Natural killer cell (primary cell): ENCODE results near the gene POLD1. TPM values are rescaled to one million over a fixed set of nuclear protein-coding genes. Genes with fewer than 3 reads are reported as not detected.

Experiments
- ATAC-seq, 3 donors: fragments of 150-1000 bp in 2 of 3; fragments of 200-7000 bp in 1 of 3; cut with Tn5 transposase; 1 replicate in 1 of 3; 2 replicates in 2 of 3; pipeline ENCODE4 v1.10.0; 2021; ENCODE audit warnings: mild to moderate bottlenecking in 2 of 3, moderate library complexity in 2 of 3
- DNase-seq, 2 donors: peaks; one replicate each; pipeline versions ENCODE4 v3.0.0 to v3.0.0-alpha.2; 2013 to 2021; ENCODE audit warnings: mixed read lengths in 1 of 2
- H3K27ac ChIP-seq: one replicate; pipeline ENCODE4 v1.5.1; 2013; ENCODE audit warnings: mild to moderate bottlenecking, low read length
- H3K27me3 ChIP-seq: one replicate; pipeline ENCODE4 v1.6.1; 2013; ENCODE audit warnings: low read length; ENCODE audit not compliant: control insufficient read depth, insufficient read depth
- H3K36me3 ChIP-seq: one replicate; pipeline ENCODE4 v1.6.1; 2013; ENCODE audit warnings: low read length; ENCODE audit not compliant: control insufficient read depth, insufficient read depth
- H3K4me1 ChIP-seq: one replicate; pipeline ENCODE4 v1.6.1; 2013; ENCODE audit warnings: low read length; ENCODE audit not compliant: control insufficient read depth, insufficient read depth
- H3K4me3 ChIP-seq: one replicate; pipeline ENCODE4 v1.5.1; 2013; ENCODE audit warnings: low read length
- H3K9me3 ChIP-seq: one replicate; pipeline ENCODE4 v1.6.1; 2013; ENCODE audit warnings: low read length; ENCODE audit not compliant: control insufficient read depth, insufficient read depth
- H3K27ac Mint-ChIP-seq, 2 donors: one replicate each; pipeline ENCODE4 v1.8.0; 2022; ENCODE audit warnings: mild to moderate bottlenecking in 2 of 2, mixed read lengths in 2 of 2, moderate library complexity in 1 of 2
- H3K27me3 Mint-ChIP-seq, 2 donors: one replicate each; pipeline ENCODE4 v1.8.0; 2022; ENCODE audit warnings: low read depth in 2 of 2, mixed read lengths in 2 of 2
- H3K36me3 Mint-ChIP-seq: one replicate; pipeline ENCODE4 v1.8.0; 2022; ENCODE audit warnings: mixed read lengths
- H3K4me1 Mint-ChIP-seq, 2 donors: one replicate each; pipeline ENCODE4 v1.8.0; 2022; ENCODE audit warnings: mixed read lengths in 2 of 2
- H3K4me3 Mint-ChIP-seq: one replicate; pipeline ENCODE4 v1.8.0; 2022; ENCODE audit warnings: mild to moderate bottlenecking, moderate library complexity, mixed read lengths
- H3K9me3 Mint-ChIP-seq, 2 donors: one replicate each; pipeline ENCODE4 v1.8.0; 2022; ENCODE audit warnings: mixed read lengths in 2 of 2
- CTCF ChIP-seq: fragments of 200-600 bp; IDR thresholded peaks from one replicate; pipeline ENCODE4 v1.8.0; 2022; ENCODE audit warnings: antibody characterized with exemption
- WGBS: methylation state at CpG from one replicate; pipeline ENCODE4 v1.1.7; 2013; ENCODE audit warnings: missing lambda C conversion rate; ENCODE audit not compliant: insufficient coverage; 5-methylcytosine and 5-hydroxymethylcytosine counted together
- intact Hi-C: fragments of 100-400 bp; cut with micrococcal nuclease; formaldehyde crosslinking; loops from one replicate; pipeline ENCODE4 v1.14.2; 2022
- total RNA-seq, 4 donors: library from RNA; stranded (reverse); fragments of 120-200 nt in 1 of 4; gene quantifications; one replicate each; pipeline versions ENCODE4 v1.2.3 to v1.2.4, GENCODE V29; 2013 to 2022

POLD1 gene
- total RNA-seq, 3 donors from 2014 or later (not counting 1 experiment from before 2014, with no cell fraction given) = 26.1 to 32.0 (median 30.2) TPM

DNA sequence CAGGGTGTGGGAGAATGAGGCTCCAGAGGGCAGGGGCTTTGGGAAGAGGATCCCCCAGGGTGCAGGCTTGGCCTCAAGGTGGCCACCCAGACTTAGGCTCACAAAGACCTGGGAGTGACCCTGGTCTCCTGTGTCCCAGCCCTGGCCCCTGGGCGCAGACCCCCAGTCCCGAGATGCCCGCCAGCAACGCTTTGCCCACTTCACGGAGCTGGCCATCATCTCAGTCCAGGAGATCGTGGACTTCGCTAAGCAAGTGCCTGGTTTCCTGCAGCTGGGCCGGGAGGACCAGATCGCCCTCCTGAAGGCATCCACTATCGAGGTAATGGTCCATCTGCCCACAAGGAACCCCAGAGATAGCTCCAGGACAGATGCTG is 5.3 kb upstream of the POLD1 start:
- H3K27ac Mint-ChIP-seq = peak overlapping the region; percentile 25 to 59
- H3K27ac ChIP-seq = no peak overlapping the region
- no peaks in the 10 kb centered on the region for H3K27me3 Mint-ChIP-seq
- peaks cover 49% of the 10 kb centered on the region for H3K36me3 ChIP-seq
- H3K9me3 ChIP-seq = no peaks in the 10 kb centered on the region
- no peak for DNase-seq
- TF ChIP-seq CTCF = no peak
- no peak for ATAC-seq
- H3K4me3 ChIP-seq = no peak overlapping the region
- H3K4me1 ChIP-seq = peaks cover 17% of the 10 kb centered on the region
- no peaks in the 10 kb centered on the region for H3K36me3 Mint-ChIP-seq
- H3K27me3 ChIP-seq = no peaks in the 10 kb centered on the region
- intact Hi-C loops = no loop called here
- H3K4me3 Mint-ChIP-seq = no peak overlapping the region
- no peaks in the 10 kb centered on the region for H3K9me3 Mint-ChIP-seq
- H3K4me1 Mint-ChIP-seq = peaks cover 23 to 38% of the 10 kb centered on the region in 2 donors
- 96% methylated on average over 10 of the region's 10 CpGs for WGBS

GRCh38 chr19:50379602-50380001 is 4.5 kb upstream of the POLD1 start:
- H3K4me1 ChIP-seq = peaks cover 20% of the 10 kb centered on the region
- ATAC-seq = no peak
- H3K27me3 ChIP-seq = no peaks in the 10 kb centered on the region
- no peak overlapping the region for H3K27ac ChIP-seq
- H3K9me3 ChIP-seq = no peaks in the 10 kb centered on the region
- Mint-ChIP-seq H3K27ac (peak overlapping the region in 1 of 2 donors; percentile 59), H3K4me1 (peaks cover 30 to 45% of the 10 kb centered on the region in 2 donors), H3K9me3 (no peaks in the 10 kb centered on the region), H3K36me3 (no peaks in the 10 kb centered on the region), H3K4me3 (no peak overlapping the region), H3K27me3 (no peaks in the 10 kb centered on the region)
- H3K4me3 ChIP-seq = no peak overlapping the region
- 98% methylated on average over 11 of the region's 11 CpGs for WGBS
- intact Hi-C loops = no loop called here
- no peak for TF ChIP-seq CTCF
- H3K36me3 ChIP-seq = peaks cover 49% of the 10 kb centered on the region
- no peak for DNase-seq

GRCh38 chr19:50380137-50380536 is 4.0 kb upstream of the POLD1 start:
- no peak overlapping the region for H3K27ac ChIP-seq
- Mint-ChIP-seq H3K27me3 (no peaks in the 10 kb centered on the region), H3K4me1 (peaks cover 36 to 50% of the 10 kb centered on the region in 2 donors), H3K27ac (peak overlapping the region; percentile 37 to 47), H3K4me3 (peak overlapping the region; percentile 25), H3K36me3 (no peaks in the 10 kb centered on the region), H3K9me3 (no peaks in the 10 kb centered on the region)
- peaks cover 25% of the 10 kb centered on the region for H3K4me1 ChIP-seq
- ATAC-seq (no peak), DNase-seq (no peak)
- intact Hi-C loops = no loop called here
- H3K9me3 ChIP-seq = no peaks in the 10 kb centered on the region
- H3K27me3 ChIP-seq = no peaks in the 10 kb centered on the region
- peaks cover 49% of the 10 kb centered on the region for H3K36me3 ChIP-seq
- TF ChIP-seq CTCF = no peak
- 95% methylated on average over 11 of the region's 11 CpGs for WGBS
- H3K4me3 ChIP-seq = no peak overlapping the region

GRCh38 chr19:50380751-50381151 is 3.4 kb upstream of the POLD1 start:
- DNase-seq = peak in 1 of 2 donors; percentile 7
- no peak overlapping the region for H3K4me3 ChIP-seq
- Mint-ChIP-seq H3K27ac (peak overlapping the region; percentile 47 to 51), H3K4me1 (peaks cover 36 to 52% of the 10 kb centered on the region in 2 donors), H3K9me3 (no peaks in the 10 kb centered on the region), H3K36me3 (no peaks in the 10 kb centered on the region), H3K4me3 (no peak overlapping the region), H3K27me3 (no peaks in the 10 kb centered on the region)
- no peaks in the 10 kb centered on the region for H3K9me3 ChIP-seq
- H3K4me1 ChIP-seq = peaks cover 29% of the 10 kb centered on the region
- H3K27me3 ChIP-seq = no peaks in the 10 kb centered on the region
- no peak overlapping the region for H3K27ac ChIP-seq
- intact Hi-C loops = no loop called here
- TF ChIP-seq CTCF = no peak
- WGBS = 93% methylated on average over 7 of the region's 8 CpGs
- no peak for ATAC-seq
- H3K36me3 ChIP-seq = peaks cover 49% of the 10 kb centered on the region
